GM18907 (cell line): ENCODE results near the gene ZNF112.

Experiments
- ATAC-seq: cut with Tn5 transposase; IDR thresholded peaks from one replicate; pipeline ENCODE4 v1.9.1; 2021; ENCODE audit warnings: mild to moderate bottlenecking, moderate library complexity; ENCODE audit not compliant: unreplicated experiment

ZNF112 gene

GRCh38 chr19:44284968-44285367, 71.5 kb downstream of the ZNF112 start:
- ATAC-seq, result no peak

GRCh38 chr19:44282846-44283245, 73.6 kb downstream of the ZNF112 start:
- no peak for ATAC-seq

DNA sequence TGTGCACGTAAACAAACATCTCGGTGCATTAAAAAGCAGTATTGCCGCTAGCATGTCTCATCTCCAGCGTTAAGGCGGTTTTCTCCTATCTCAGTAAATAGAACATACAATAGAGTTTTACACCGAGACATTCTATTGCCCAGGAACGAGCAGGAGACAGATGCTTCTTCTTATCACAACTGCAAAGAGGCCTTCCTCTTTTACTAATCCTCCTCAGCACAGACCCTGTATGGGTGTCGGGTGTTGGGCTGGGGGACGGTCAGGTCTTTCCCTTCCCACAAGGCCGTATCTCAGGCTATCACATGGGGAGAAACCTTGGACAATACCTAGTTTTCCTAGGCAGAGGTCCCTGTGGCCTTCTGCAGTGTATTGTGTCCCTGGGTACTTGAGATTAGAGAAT, 75.6 kb downstream of the ZNF112 start:
- ATAC-seq, result no peak

GRCh38 chr19:44278181-44278690, 78.2 kb downstream of the ZNF112 start:
- no peak for ATAC-seq

DNA sequence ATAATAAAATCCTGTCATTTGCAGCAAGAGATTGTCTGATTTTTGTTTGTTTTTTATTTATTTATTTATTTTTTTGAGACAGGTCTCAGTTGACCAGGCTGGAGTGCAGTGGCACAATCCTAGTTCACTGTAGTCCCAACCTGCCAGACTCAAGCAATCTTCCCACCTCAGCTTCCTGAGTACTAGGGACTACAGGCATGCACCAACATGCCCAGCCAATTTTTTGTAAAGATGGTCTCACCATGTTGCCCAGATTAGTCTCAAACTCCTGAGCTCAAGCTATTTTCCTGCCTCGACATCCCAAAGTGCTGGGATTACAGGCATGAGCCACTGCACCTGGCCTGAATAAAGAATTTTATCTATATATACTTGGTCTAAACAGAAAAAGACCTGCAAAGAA, 79.1 kb downstream of the ZNF112 start:
- no peak for ATAC-seq
